Right lobe of liver (tissue), 6 donors: ENCODE results near the gene C16orf82. TPM values are rescaled to one million over a fixed set of nuclear protein-coding genes. Genes with fewer than 3 reads are reported as not detected.

ENCODE experiments used
- ATAC-seq, 4 donors: fragments of 200-7000 bp; cut with Tn5 transposase; one replicate each; pipeline ENCODE4 v1.9.1; 2020; ENCODE audit warnings: mild to moderate bottlenecking in 4 of 4, moderate library complexity in 4 of 4
- DNase-seq, 3 donors: peaks; one replicate each; pipeline ENCODE4 v3.0.0-alpha.2; 2020
- H3K27ac ChIP-seq, 3 donors: fragments of 200-600 bp; one replicate each; pipeline ENCODE4 v1.8.0; 2022
- H3K27me3 ChIP-seq, 2 donors: fragments of 200-600 bp; one replicate each; pipeline ENCODE4 v1.8.0; 2022
- H3K36me3 ChIP-seq, 4 donors: fragments of 200-600 bp; sonication (generic) in 1 of 4; one replicate each; pipeline versions ENCODE4 v1.5.1 to v1.8.0; 2017 to 2022; ENCODE audit warnings: control low read depth in 1 of 4
- H3K4me1 ChIP-seq, 4 donors: fragments of 200-600 bp; sonication (generic) in 1 of 4; one replicate each; pipeline versions ENCODE4 v1.5.1 to v1.8.0; 2017 to 2022; ENCODE audit warnings: control low read depth in 1 of 4
- H3K4me3 ChIP-seq, 3 donors: fragments of 200-600 bp; one replicate each; pipeline ENCODE4 v1.8.0; 2022
- H3K9me3 ChIP-seq, 4 donors: fragments of 200-600 bp; sonication (generic) in 1 of 4; one replicate each; pipeline versions ENCODE4 v1.5.1 to v1.8.0; 2017 to 2022; ENCODE audit warnings: control low read depth in 1 of 4
- CTCF ChIP-seq, 4 donors: fragments of 200-600 bp in 3 of 4; fragments of 450-650 bp in 1 of 4; IDR thresholded peaks; one replicate each; pipeline versions ENCODE4 v1.5.1 to v1.8.0; 2016 to 2022; ENCODE audit warnings: antibody characterized with exemption in 4 of 4, mild to moderate bottlenecking in 2 of 4
- POLR2A ChIP-seq: fragments of 450-650 bp; IDR thresholded peaks from one replicate; pipeline ENCODE4 v1.6.1; 2017; ENCODE audit warnings: antibody characterized with exemption, mild to moderate bottlenecking
- WGBS: methylation state at CpG from one replicate; pipeline ENCODE4 v1.1.6; 2018; ENCODE audit warnings: low coverage, low lambda C conversion rate; ENCODE audit not compliant: insufficient coverage; ENCODE audit errors: missing lambda C conversion rate; 5-methylcytosine and 5-hydroxymethylcytosine counted together
- intact Hi-C, 2 donors: fragments of 100-400 bp; cut with DNase I; formaldehyde crosslinking; loops; one replicate each; pipeline versions ENCODE4 v1.11.2 to v1.14.1; 2022
- total RNA-seq, 6 experiments: library from RNA; depleted of rRNA in 2 of 6; stranded (reverse); fragments of >200 nt in 2 of 6; fragmentation: NEBNext Ultra II Directional in 3 of 6; extraction: Animal tissue kit (Norgen Biotek cat#: 25700) in 3 of 6; gene quantifications; one replicate each; pipeline versions ENCODE4 v1.1.0 to v1.2.4, GENCODE V29; 2016 to 2023
- donor health status: DM: no; HTN: yes; CAD: no.
- donor health status: DM: no; HTN: no; CAD: no.
- donor health status: DM: no; HTN: no; CAD: no.
- donor health status: DM: no; HTN: yes; CAD: no.
- donor health status: DM: no; HTN: yes; CAD: no.

C16orf82 gene
- total RNA-seq, 6 experiments from 2014 or later, result not detected

GRCh38 chr16:27040732-27041131 lies 26.0 kb upstream of the C16orf82 start:
- no peaks in the 10 kb centered on the region for H3K27me3 ChIP-seq
- H3K4me1 ChIP-seq, result no peaks in the 10 kb centered on the region
- DNase-seq, result no peak
- H3K9me3 ChIP-seq, result no peaks in the 10 kb centered on the region
- ATAC-seq, result no peak
- TF ChIP-seq POLR2A, result no peak
- no peak for TF ChIP-seq CTCF (IDR thresholded peaks at IDR 0.05)
- intact Hi-C loops, result no loop called here
- H3K4me3 ChIP-seq, result no peak overlapping the region
- H3K27ac ChIP-seq, result no peak overlapping the region
- 79% methylated on average over 23 of the region's 23 CpGs for WGBS
- no peaks in the 10 kb centered on the region for H3K36me3 ChIP-seq

- TF ChIP-seq CTCF (IDR thresholded peaks at IDR 0.05) (no peak), POLR2A (no peak)
- Histone ChIP-seq H3K4me1 (no peaks in the 10 kb centered on the region), H3K9me3 (no peaks in the 10 kb centered on the region), H3K27ac (no peak overlapping the region), H3K36me3 (no peaks in the 10 kb centered on the region), H3K4me3 (no peak overlapping the region), H3K27me3 (no peaks in the 10 kb centered on the region)
- intact Hi-C loops, result no loop called here
- DNase-seq, result no peak
- ATAC-seq, result no peak
Observed at GRCh38 chr16:27046958-27047518, 19.7 kb upstream of the C16orf82 start.

- 63% methylated on average over 7 of the region's 7 CpGs for WGBS
- TF ChIP-seq POLR2A (no peak), CTCF (IDR thresholded peaks at IDR 0.05) (no peak)
- no peak overlapping the region for H3K27ac ChIP-seq
- intact Hi-C loops, result no loop called here
- no peak overlapping the region for H3K4me3 ChIP-seq
- no peaks in the 10 kb centered on the region for H3K9me3 ChIP-seq
- no peak for DNase-seq
- H3K27me3 ChIP-seq, result no peaks in the 10 kb centered on the region
- no peak for ATAC-seq
- no peaks in the 10 kb centered on the region for H3K4me1 ChIP-seq
- no peaks in the 10 kb centered on the region for H3K36me3 ChIP-seq
Observed at GRCh38 chr16:27048316-27048715, 18.4 kb upstream of the C16orf82 start.

- intact Hi-C loops, result no loop called here
- DNase-seq, result no peak
- 43% methylated on average over 5 of the region's 5 CpGs for WGBS
- H3K36me3 ChIP-seq, result no peaks in the 10 kb centered on the region
- H3K4me1 ChIP-seq, result no peaks in the 10 kb centered on the region
- H3K27me3 ChIP-seq, result no peaks in the 10 kb centered on the region
- H3K4me3 ChIP-seq, result no peak overlapping the region
- no peak for ATAC-seq
- TF ChIP-seq POLR2A, result no peak
- no peak for TF ChIP-seq CTCF (IDR thresholded peaks at IDR 0.05)
- H3K27ac ChIP-seq, result no peak overlapping the region
- H3K9me3 ChIP-seq, result no peaks in the 10 kb centered on the region
Observed at GRCh38 chr16:27049117-27049516, 17.6 kb upstream of the C16orf82 start.

GRCh38 chr16:27052007-27052406 lies 14.7 kb upstream of the C16orf82 start:
- intact Hi-C loops, result no loop called here
- DNase-seq, result no peak
- WGBS, result 81% methylated on average over 14 of the region's 16 CpGs
- Histone ChIP-seq H3K27ac (no peak overlapping the region), H3K4me1 (no peaks in the 10 kb centered on the region), H3K27me3 (no peaks in the 10 kb centered on the region), H3K9me3 (no peaks in the 10 kb centered on the region), H3K4me3 (no peak overlapping the region), H3K36me3 (no peaks in the 10 kb centered on the region)
- TF ChIP-seq POLR2A (no peak), CTCF (IDR thresholded peaks at IDR 0.05) (no peak)
- no peak for ATAC-seq
